ENCODE data around the gene CACNA2D3. TPM values are rescaled to one million over a fixed set of nuclear protein-coding genes. Genes with fewer than 3 reads are reported as not detected.

Gene CACNA2D3
- polyA plus RNA-seq, 3 donors = 8.3 to 21.5 (median 10.4) TPM

GRCh38 chr3:54237788-54238502, 115.6 kb downstream of the CACNA2D3 start:
- Histone ChIP-seq H3K9me3 (replicated peaks in 1 of 2; ENCODE audit: control insufficient read depth in 1 of 2, insufficient read depth in 1 of 2, low read length in 2 of 2) (no peaks in the 10 kb centered on the region), H3K4me2 (replicated peaks; ENCODE audit: extremely low read depth, low read length, poor library complexity, severe bottlenecking) (no peak overlapping the region), H3K27ac (ENCODE audit: low read depth in 1 of 2, low read length in 2 of 2) (no peak overlapping the region), H3K9ac (ENCODE audit: insufficient read depth, low read length, poor library complexity, severe bottlenecking) (no peak overlapping the region), H2AFZ (ENCODE audit: insufficient read depth, low read depth, low read length, poor library complexity, severe bottlenecking) (no peak overlapping the region), H3K79me2 (ENCODE audit: insufficient read depth, low read length) (no peaks in the 10 kb centered on the region), H3K36me3 (replicated peaks in 1 of 2; ENCODE audit: control insufficient read depth in 1 of 2, insufficient read depth in 2 of 2, low read length in 2 of 2) (no peaks in the 10 kb centered on the region), H3K27me3 (ENCODE audit: control insufficient read depth in 2 of 2, insufficient read depth in 2 of 2, low read length in 2 of 2) (no peaks in the 10 kb centered on the region), H4K20me1 (ENCODE audit: insufficient read depth, low read length) (no peaks in the 10 kb centered on the region), H3K4me3 (replicated peaks in 1 of 3; ENCODE audit: low read depth in 2 of 3, low read length in 3 of 3) (no peak overlapping the region), H3K4me1 (ENCODE audit: control insufficient read depth in 1 of 2, insufficient read depth in 2 of 2, low read length in 2 of 2) (no peaks in the 10 kb centered on the region)
- H3K27ac Mint-ChIP-seq = no peak overlapping the region
- H3K4me3 Mint-ChIP-seq = no peak overlapping the region
- no peak for TF ChIP-seq CTCF (IDR thresholded peaks at IDR 0.05)
- no peak for DNase-seq
- H3K36me3 Mint-ChIP-seq = no peaks in the 10 kb centered on the region
- H3K27me3 Mint-ChIP-seq (ENCODE audit: low read depth in 3 of 3) = peaks cover 0 to 6% (median 3%) of the 10 kb centered on the region in 3 donors
- intact Hi-C loops (cut with micrococcal nuclease) = no loop called here
- H3K4me1 Mint-ChIP-seq = no peaks in the 10 kb centered on the region
- WGBS (ENCODE audit: insufficient coverage) = 74% methylated on average over 2 of the region's 4 CpGs
- peaks cover 0 to 3% (median 0%) of the 10 kb centered on the region in 7 donors for H3K9me3 Mint-ChIP-seq

GRCh38 chr3:54240309-54240708, 118.0 kb downstream of the CACNA2D3 start:
- H3K36me3 ChIP-seq (replicated peaks in 1 of 2; ENCODE audit: control insufficient read depth in 1 of 2, insufficient read depth in 2 of 2, low read length in 2 of 2) = no peaks in the 10 kb centered on the region
- DNase-seq = no peak

More at GRCh38 chr3:54240309-54240708, 118.0 kb downstream of the CACNA2D3 start:
- Histone ChIP-seq H3K4me2 (replicated peaks; ENCODE audit: extremely low read depth, low read length, poor library complexity, severe bottlenecking) (no peak overlapping the region), H3K27ac (ENCODE audit: low read depth in 1 of 2, low read length in 2 of 2) (no peak overlapping the region), H3K79me2 (ENCODE audit: insufficient read depth, low read length) (no peaks in the 10 kb centered on the region), H3K4me3 (replicated peaks in 1 of 3; ENCODE audit: low read depth in 2 of 3, low read length in 3 of 3) (no peak overlapping the region), H2AFZ (ENCODE audit: insufficient read depth, low read depth, low read length, poor library complexity, severe bottlenecking) (no peak overlapping the region), H4K20me1 (ENCODE audit: insufficient read depth, low read length) (no peaks in the 10 kb centered on the region), H3K9ac (ENCODE audit: insufficient read depth, low read length, poor library complexity, severe bottlenecking) (no peak overlapping the region), H3K27me3 (ENCODE audit: control insufficient read depth in 2 of 2, insufficient read depth in 2 of 2, low read length in 2 of 2) (no peaks in the 10 kb centered on the region), H3K4me1 (ENCODE audit: control insufficient read depth in 1 of 2, insufficient read depth in 2 of 2, low read length in 2 of 2) (no peaks in the 10 kb centered on the region), H3K9me3 (replicated peaks in 1 of 2; ENCODE audit: control insufficient read depth in 1 of 2, insufficient read depth in 1 of 2, low read length in 2 of 2) (peaks cover 0 to 1% of the 10 kb centered on the region in 2 donors)
- no peaks in the 10 kb centered on the region for H3K4me1 Mint-ChIP-seq
- peaks cover 0 to 10% (median 0%) of the 10 kb centered on the region in 3 donors for H3K27me3 Mint-ChIP-seq (ENCODE audit: low read depth in 3 of 3)
- no peak overlapping the region for H3K27ac Mint-ChIP-seq
- intact Hi-C loops (cut with micrococcal nuclease) = no loop called here
- TF ChIP-seq CTCF (IDR thresholded peaks at IDR 0.05) = no peak
- no peak overlapping the region for H3K4me3 Mint-ChIP-seq
- H3K36me3 Mint-ChIP-seq = no peaks in the 10 kb centered on the region
- peaks cover 0 to 1% (median 0%) of the 10 kb centered on the region in 7 donors for H3K9me3 Mint-ChIP-seq
- 89% methylated on average over 3 of the region's 4 CpGs for WGBS (ENCODE audit: insufficient coverage)

Measured in CD14-positive monocyte (primary cell).